Right lobe of liver (tissue), 4 donors: Measurements from ENCODE around the gene CD22.

Experiments used
- POLR2A ChIP-seq: fragments of 450-650 bp; IDR thresholded peaks from one replicate; pipeline ENCODE4 v1.6.1; 2017; ENCODE audit warnings: antibody characterized with exemption, mild to moderate bottlenecking
- TF ChIP-seq, protein P1 (sequence below), 4 donors: fragments of 200-600 bp in 3 of 4; fragments of 450-650 bp in 1 of 4; IDR thresholded peaks; one replicate each; pipeline versions ENCODE4 v1.5.1 to v1.8.0; 2016 to 2022; ENCODE audit warnings: antibody characterized with exemption in 4 of 4, mild to moderate bottlenecking in 2 of 4
- donor health status: DM: no; HTN: no; CAD: no.
- donor health status: DM: no; HTN: no; CAD: no.
- donor health status: DM: no; HTN: yes; CAD: no.

- TF ChIP-seq, protein P1, sequence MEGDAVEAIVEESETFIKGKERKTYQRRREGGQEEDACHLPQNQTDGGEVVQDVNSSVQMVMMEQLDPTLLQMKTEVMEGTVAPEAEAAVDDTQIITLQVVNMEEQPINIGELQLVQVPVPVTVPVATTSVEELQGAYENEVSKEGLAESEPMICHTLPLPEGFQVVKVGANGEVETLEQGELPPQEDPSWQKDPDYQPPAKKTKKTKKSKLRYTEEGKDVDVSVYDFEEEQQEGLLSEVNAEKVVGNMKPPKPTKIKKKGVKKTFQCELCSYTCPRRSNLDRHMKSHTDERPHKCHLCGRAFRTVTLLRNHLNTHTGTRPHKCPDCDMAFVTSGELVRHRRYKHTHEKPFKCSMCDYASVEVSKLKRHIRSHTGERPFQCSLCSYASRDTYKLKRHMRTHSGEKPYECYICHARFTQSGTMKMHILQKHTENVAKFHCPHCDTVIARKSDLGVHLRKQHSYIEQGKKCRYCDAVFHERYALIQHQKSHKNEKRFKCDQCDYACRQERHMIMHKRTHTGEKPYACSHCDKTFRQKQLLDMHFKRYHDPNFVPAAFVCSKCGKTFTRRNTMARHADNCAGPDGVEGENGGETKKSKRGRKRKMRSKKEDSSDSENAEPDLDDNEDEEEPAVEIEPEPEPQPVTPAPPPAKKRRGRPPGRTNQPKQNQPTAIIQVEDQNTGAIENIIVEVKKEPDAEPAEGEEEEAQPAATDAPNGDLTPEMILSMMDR (IDR thresholded peaks at IDR 0.05) = no peak
- TF ChIP-seq POLR2A = no peak
Observed at GRCh38 chr19:35303357-35303915, 25.6 kb upstream of the CD22 start.
